HL-60 (cell line): ENCODE measurements around the gene BACH1.

Experiments
- DNase-seq, 2 experiments: peaks; one replicate each; pipeline ENCODE4 v3.0.0-alpha.2; 2010 to 2020; ENCODE audit warnings: low read depth in 1 of 2, low spot score in 1 of 2
- H3K27ac ChIP-seq: fragments of 250-450 bp; sonication (Bioruptor Pico); replicated peaks from 2 replicates; pipeline ENCODE4 v1.5.1; 2020; ENCODE audit warnings: mild to moderate bottlenecking, moderate library complexity
- H3K27me3 ChIP-seq: fragments of 250-450 bp; sonication (Bioruptor Pico); 2 replicates; pipeline ENCODE4 v1.5.1; 2021; ENCODE audit warnings: mild to moderate bottlenecking, moderate library complexity; ENCODE audit not compliant: insufficient read depth, poor library complexity, severe bottlenecking
- H3K4me3 ChIP-seq: replicated peaks from 2 replicates; pipeline ENCODE4 v1.5.1; 2011; ENCODE audit warnings: mild to moderate bottlenecking, control low read depth, low read length; ENCODE audit not compliant: insufficient read depth
- GABPA ChIP-seq: IDR thresholded peaks from 2 replicates; pipeline ENCODE4 v1.6.1; 2012; ENCODE audit warnings: low read depth
- POLR2AphosphoS5 ChIP-seq: IDR thresholded peaks from 2 replicates; pipeline ENCODE4 v1.6.1; 2012; ENCODE audit warnings: low read depth
- SPI1 ChIP-seq: IDR thresholded peaks from 2 replicates; pipeline ENCODE4 v1.6.1; 2012; ENCODE audit warnings: low read depth, mild to moderate bottlenecking, borderline replicate concordance
- TF ChIP-seq, protein P1 (sequence below): IDR thresholded peaks from 2 replicates; pipeline ENCODE4 v1.6.1; 2012; ENCODE audit warnings: low read depth; ENCODE audit not compliant: insufficient replicate concordance
- TF ChIP-seq, protein P2 (sequence below): IDR thresholded peaks from one replicate; pipeline ENCODE4 v1.5.1; 2011; ENCODE audit warnings: low read length, control low read depth, inconsistent platforms; ENCODE audit not compliant: insufficient read depth

BACH1 gene

DNA sequence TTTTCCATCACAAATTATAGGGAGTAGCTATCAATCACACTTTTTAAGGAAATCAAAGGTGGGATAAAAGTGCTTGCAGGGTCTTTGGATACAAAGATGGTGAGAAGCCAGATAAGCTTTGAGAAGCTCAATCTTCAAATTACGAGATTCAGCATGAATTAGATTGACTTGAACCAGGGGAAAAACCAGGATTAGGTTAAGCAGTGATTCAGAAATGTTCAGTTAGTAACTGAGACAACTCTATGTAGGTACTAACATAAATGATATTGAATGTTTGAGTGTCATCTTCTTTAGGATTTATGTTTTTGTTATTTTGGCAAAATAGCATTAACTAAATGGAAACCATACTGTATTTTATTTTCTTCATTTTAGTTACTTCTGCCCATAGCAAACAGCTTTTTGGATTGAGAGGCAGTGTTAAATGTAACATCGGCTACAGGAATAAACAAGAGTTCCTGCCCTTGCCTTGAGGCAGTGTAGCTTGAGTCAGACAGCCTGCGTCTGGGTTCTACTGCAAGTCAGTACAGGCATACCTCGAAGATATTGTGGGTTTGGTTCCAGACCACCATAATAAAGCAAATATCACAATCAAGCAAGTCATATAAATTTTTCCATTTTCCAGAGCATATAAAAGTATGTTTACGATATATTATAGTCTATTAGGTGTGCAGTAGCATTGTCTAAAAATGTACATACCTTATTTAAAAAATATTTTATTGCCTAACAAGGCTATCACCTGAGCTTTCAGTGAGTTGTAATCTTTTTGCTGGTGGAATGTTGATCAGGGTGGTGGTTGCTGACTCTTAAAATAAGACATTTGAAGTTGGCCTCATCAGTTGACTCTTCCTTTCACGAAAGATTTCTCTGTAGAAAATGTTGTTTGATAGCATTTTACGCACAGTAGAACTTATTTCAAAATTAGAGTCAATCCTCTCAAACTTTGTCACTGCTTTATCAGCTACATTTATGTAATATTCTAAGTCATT, 36.9 kb upstream of the BACH1 start:
- no peak for DNase-seq
- TF ChIP-seq, protein P1, sequence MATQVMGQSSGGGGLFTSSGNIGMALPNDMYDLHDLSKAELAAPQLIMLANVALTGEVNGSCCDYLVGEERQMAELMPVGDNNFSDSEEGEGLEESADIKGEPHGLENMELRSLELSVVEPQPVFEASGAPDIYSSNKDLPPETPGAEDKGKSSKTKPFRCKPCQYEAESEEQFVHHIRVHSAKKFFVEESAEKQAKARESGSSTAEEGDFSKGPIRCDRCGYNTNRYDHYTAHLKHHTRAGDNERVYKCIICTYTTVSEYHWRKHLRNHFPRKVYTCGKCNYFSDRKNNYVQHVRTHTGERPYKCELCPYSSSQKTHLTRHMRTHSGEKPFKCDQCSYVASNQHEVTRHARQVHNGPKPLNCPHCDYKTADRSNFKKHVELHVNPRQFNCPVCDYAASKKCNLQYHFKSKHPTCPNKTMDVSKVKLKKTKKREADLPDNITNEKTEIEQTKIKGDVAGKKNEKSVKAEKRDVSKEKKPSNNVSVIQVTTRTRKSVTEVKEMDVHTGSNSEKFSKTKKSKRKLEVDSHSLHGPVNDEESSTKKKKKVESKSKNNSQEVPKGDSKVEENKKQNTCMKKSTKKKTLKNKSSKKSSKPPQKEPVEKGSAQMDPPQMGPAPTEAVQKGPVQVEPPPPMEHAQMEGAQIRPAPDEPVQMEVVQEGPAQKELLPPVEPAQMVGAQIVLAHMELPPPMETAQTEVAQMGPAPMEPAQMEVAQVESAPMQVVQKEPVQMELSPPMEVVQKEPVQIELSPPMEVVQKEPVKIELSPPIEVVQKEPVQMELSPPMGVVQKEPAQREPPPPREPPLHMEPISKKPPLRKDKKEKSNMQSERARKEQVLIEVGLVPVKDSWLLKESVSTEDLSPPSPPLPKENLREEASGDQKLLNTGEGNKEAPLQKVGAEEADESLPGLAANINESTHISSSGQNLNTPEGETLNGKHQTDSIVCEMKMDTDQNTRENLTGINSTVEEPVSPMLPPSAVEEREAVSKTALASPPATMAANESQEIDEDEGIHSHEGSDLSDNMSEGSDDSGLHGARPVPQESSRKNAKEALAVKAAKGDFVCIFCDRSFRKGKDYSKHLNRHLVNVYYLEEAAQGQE = no peak
- TF ChIP-seq SPI1 (no peak), POLR2AphosphoS5 (no peak), GABPA (no peak)
- TF ChIP-seq, protein P2, sequence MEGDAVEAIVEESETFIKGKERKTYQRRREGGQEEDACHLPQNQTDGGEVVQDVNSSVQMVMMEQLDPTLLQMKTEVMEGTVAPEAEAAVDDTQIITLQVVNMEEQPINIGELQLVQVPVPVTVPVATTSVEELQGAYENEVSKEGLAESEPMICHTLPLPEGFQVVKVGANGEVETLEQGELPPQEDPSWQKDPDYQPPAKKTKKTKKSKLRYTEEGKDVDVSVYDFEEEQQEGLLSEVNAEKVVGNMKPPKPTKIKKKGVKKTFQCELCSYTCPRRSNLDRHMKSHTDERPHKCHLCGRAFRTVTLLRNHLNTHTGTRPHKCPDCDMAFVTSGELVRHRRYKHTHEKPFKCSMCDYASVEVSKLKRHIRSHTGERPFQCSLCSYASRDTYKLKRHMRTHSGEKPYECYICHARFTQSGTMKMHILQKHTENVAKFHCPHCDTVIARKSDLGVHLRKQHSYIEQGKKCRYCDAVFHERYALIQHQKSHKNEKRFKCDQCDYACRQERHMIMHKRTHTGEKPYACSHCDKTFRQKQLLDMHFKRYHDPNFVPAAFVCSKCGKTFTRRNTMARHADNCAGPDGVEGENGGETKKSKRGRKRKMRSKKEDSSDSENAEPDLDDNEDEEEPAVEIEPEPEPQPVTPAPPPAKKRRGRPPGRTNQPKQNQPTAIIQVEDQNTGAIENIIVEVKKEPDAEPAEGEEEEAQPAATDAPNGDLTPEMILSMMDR = no peak
- Histone ChIP-seq H3K27me3 (no peaks in the 10 kb centered on the region), H3K27ac (no peak overlapping the region), H3K4me3 (no peak overlapping the region)

DNA sequence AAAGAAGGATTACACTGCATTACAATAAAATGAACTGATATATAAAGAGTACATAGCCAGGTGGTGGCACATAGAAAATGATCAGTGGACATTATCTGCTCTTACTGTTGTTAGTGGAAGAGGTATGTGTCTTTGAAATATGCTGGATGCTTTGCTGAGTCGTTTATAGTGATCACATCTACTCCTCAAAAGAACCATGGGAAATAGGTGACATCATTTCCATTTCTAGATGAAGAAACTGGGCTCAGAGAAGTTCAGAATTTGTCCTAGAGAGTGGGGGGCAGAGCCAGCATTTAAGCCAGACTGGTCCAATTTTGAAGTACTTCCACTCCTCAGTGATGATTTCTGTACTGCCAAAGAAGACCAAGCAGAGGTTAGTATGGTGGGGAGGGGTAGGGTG, 34.0 kb upstream of the BACH1 start:
- DNase-seq = no peak
- Histone ChIP-seq H3K27me3 (no peaks in the 10 kb centered on the region), H3K4me3 (no peak overlapping the region), H3K27ac (no peak overlapping the region)
- no peak for TF ChIP-seq GABPA
- no peak for TF ChIP-seq POLR2AphosphoS5
- TF ChIP-seq, protein P1 = no peak
- TF ChIP-seq SPI1 = no peak
- TF ChIP-seq, protein P2 = no peak

DNA sequence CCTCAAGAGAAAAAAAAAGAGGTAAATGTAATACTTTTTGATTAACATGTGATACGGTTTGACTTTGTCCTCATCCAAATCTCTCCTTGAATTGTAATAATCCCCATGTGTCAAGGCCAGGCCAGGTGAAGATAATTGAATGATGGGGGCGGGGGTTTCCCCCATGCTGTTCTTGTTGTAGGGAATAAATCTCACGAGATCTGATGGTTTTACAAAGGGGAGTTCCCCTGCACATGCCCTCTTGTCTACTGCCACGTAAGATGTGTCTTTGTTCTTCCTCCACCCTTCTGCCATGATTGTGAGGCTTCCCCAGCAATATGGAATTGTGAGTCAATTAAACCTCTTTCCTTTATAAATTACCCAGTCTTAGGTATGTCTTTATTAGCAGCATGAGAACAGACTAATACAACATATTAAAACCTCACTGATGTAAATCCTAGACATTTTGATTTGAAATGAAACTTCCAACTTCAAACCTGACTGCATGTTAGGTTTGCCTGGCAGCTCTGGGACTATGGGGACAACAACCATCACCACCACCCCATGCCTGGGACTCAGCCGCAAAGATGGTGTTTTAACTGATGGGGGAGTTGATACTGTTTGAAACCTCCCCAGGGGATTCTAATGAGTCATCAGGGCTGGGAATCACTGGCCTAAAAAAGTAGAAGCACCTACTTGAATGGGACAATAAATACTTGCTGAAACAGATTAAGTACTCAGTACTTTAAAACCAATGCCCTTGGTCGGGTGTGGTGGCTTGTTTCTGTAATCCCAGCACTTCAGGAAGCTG, 32.8 kb upstream of the BACH1 start:
- H3K27ac ChIP-seq = no peak overlapping the region
- DNase-seq = no peak
- H3K4me3 ChIP-seq = no peak overlapping the region
- no peaks in the 10 kb centered on the region for H3K27me3 ChIP-seq
- no peak for TF ChIP-seq POLR2AphosphoS5
- no peak for TF ChIP-seq GABPA
- TF ChIP-seq, protein P1 = no peak
- TF ChIP-seq SPI1 = no peak
- TF ChIP-seq, protein P2 = no peak
